NT2/D1 (cell line): ENCODE data around the gene HSD17B1.

Experiments
- DNase-seq: peaks from one replicate; pipeline ENCODE4 v3.0.0-alpha.2; 2011; ENCODE audit warnings: low read depth, low spot score
- H3K27me3 ChIP-seq: 2 replicates; pipeline ENCODE4 v1.6.0; 2011; ENCODE audit warnings: mild to moderate bottlenecking; ENCODE audit not compliant: insufficient read length, insufficient read depth
- H3K36me3 ChIP-seq: 2 replicates; pipeline ENCODE4 v1.6.1; 2011; ENCODE audit warnings: mild to moderate bottlenecking, low read length, mixed read lengths; ENCODE audit not compliant: insufficient read depth, insufficient read length
- H3K4me1 ChIP-seq: 2 replicates; pipeline ENCODE4 v1.5.1; 2011; ENCODE audit not compliant: insufficient read depth, insufficient read length
- H3K4me3 ChIP-seq: 2 replicates; pipeline ENCODE4 v1.5.1; 2011; ENCODE audit warnings: low read depth; ENCODE audit not compliant: insufficient read length
- H3K9ac ChIP-seq: 2 replicates; pipeline ENCODE4 v1.6.0; 2011; ENCODE audit warnings: low read depth; ENCODE audit not compliant: insufficient read length
- H3K9me3 ChIP-seq: 2 replicates; pipeline ENCODE4 v1.5.1; 2011; ENCODE audit warnings: mild to moderate bottlenecking, low read length; ENCODE audit not compliant: insufficient read depth
- SUZ12 ChIP-seq: IDR thresholded peaks from 2 replicates; pipeline ENCODE4 v1.6.1; 2011; ENCODE audit not compliant: insufficient read length, insufficient read depth; ENCODE audit errors: extremely low read depth
- YY1 ChIP-seq: IDR thresholded peaks from 2 replicates; pipeline ENCODE4 v1.6.1; 2011; ENCODE audit not compliant: insufficient read length, insufficient read depth
- ZNF274 ChIP-seq: IDR thresholded peaks from 2 replicates; pipeline ENCODE4 v1.6.1; 2011; ENCODE audit warnings: mild to moderate bottlenecking, low read depth, low read length

The HSD17B1 gene

DNA sequence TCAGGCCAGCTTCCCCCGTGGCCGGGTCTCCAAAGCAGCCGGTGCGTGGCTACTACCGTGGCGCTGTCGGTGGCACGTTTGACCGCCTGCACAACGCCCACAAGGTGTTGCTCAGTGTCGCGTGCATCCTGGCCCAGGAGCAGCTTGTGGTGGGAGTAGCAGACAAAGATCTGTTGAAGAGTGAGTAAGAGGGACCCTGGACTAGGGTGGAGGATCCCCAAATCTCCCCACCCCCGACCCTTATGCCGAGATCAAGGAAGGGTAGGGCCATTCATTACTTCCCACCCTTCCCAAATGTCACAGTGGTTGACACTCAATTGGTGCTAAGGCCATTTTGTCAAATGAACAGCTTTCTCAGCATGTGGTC lies 10.4 kb downstream of the HSD17B1 start:
- no peaks in the 10 kb centered on the region for H3K27me3 ChIP-seq
- peaks cover 46% of the 10 kb centered on the region for H3K36me3 ChIP-seq
- H3K9ac ChIP-seq = peak overlapping the region; percentile 87
- TF ChIP-seq YY1 = no peak
- TF ChIP-seq ZNF274 = no peak
- no peak for TF ChIP-seq SUZ12
- H3K4me1 ChIP-seq = peaks cover 19% of the 10 kb centered on the region
- no peak for DNase-seq
- H3K4me3 ChIP-seq = peak overlapping the region; percentile 93
- H3K9me3 ChIP-seq = no peaks in the 10 kb centered on the region

DNA sequence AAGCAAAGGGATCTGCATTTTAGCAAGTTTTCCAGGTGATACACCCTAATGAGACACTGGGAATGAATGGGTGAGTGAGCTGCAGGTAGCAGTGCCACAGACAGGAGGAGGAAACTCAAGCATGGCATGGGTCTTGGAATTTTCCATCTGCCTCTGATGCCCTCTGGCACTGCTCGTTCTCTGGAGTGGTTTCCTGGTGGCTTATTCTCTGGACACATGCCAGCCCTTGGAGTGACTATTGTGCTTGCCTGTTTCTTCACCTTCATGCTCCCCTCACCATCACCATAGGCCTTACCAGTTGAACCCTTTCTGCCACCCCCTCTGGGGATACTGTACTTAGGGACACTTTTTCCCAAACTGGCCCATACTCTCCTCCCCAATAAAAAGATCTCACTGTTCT lies 10.8 kb downstream of the HSD17B1 start:
- TF ChIP-seq YY1 (no peak), SUZ12 (no peak), ZNF274 (no peak)
- no peak overlapping the region for H3K4me3 ChIP-seq
- no peak for DNase-seq
- peaks cover 50% of the 10 kb centered on the region for H3K36me3 ChIP-seq
- H3K9me3 ChIP-seq = no peaks in the 10 kb centered on the region
- H3K27me3 ChIP-seq = no peaks in the 10 kb centered on the region
- peaks cover 19% of the 10 kb centered on the region for H3K4me1 ChIP-seq
- no peak overlapping the region for H3K9ac ChIP-seq

DNA sequence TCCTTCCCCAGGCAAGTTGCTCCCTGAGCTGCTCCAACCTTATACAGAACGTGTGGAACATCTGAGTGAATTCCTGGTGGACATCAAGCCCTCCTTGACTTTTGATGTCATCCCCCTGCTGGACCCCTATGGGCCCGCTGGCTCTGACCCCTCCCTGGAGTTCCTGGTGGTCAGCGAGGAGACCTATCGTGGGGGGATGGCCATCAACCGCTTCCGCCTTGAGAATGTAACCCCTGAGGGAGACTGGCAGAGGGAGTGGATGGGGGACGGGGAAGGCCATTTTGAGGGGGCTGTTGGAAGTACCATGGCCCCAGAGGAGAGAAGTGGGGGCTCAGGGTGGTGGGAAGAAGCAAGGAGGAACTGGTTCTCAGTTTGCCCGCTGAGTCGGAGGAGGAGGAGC lies 11.2 kb downstream of the HSD17B1 start:
- TF ChIP-seq YY1 = no peak
- TF ChIP-seq ZNF274 = no peak
- TF ChIP-seq SUZ12 = no peak
- Histone ChIP-seq H3K4me3 (no peak overlapping the region), H3K9me3 (no peaks in the 10 kb centered on the region), H3K4me1 (peaks cover 19% of the 10 kb centered on the region), H3K27me3 (no peaks in the 10 kb centered on the region), H3K9ac (no peak overlapping the region), H3K36me3 (peaks cover 55% of the 10 kb centered on the region)
- DNase-seq = no peak

DNA sequence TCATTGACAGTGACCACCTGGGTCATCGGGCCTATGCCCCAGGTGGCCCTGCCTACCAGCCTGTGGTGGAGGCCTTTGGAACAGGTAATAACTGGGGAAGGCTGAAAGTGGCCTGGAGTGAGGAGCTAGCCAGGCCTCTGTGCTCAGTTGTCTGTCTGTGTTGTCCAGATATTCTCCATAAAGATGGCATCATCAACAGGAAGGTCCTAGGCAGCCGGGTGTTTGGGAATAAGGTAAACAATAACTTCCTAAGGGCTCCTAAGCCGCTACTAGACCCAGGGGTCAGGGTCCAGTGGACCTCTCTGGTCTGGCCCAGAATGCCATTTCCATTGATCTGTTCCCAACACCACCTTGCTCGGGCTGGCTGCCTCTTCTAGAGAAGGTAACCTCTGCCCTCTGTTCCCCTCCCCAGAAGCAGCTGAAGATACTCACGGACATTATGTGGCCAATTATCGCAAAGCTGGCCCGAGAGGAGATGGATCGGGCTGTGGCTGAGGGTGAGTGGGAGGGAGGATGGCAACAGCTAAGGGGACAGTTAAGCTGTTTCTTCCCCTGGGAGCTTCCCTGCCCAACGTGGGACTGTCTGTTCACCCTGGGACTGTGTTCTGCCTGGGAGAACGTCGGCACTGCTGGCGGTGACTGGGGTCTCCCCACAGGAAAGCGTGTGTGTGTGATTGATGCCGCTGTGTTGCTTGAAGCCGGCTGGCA lies 12.2 kb downstream of the HSD17B1 start:
- Histone ChIP-seq H3K36me3 (peaks cover 65% of the 10 kb centered on the region), H3K4me3 (no peak overlapping the region), H3K4me1 (peaks cover 19% of the 10 kb centered on the region), H3K9ac (no peak overlapping the region), H3K27me3 (no peaks in the 10 kb centered on the region), H3K9me3 (no peaks in the 10 kb centered on the region)
- no peak for DNase-seq
- TF ChIP-seq SUZ12 = no peak
- no peak for TF ChIP-seq ZNF274
- no peak for TF ChIP-seq YY1

DNA sequence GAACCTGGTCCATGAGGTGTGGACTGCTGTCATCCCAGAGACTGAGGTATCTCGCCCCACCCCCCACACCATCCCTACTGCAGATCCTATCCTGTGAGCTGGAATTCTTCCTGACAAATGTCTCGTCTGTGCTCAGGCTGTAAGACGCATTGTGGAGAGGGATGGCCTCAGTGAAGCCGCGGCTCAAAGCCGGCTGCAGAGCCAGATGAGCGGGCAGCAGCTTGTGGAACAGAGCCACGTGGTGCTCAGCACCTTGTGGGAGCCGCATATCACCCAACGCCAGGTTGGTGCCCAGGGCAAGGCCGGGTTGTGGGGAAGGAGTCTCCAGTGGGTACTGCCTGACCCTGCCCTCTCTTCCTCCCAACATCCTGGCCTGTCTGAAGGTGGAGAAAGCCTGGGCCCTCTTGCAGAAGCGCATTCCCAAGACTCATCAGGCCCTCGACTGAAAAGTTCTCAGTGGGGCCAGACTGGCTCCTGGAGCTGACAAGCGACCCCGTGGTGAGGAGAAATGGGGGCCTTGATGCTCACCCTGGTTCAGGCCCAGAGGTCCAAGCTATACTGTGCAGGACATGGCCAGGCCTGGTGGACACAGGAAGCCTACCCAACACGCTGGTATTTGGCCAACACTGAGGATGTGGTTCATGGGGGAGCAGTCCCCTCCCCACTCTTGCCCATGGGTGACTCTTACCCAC lies 12.9 kb downstream of the HSD17B1 start:
- no peak for TF ChIP-seq YY1
- TF ChIP-seq ZNF274 = no peak
- TF ChIP-seq SUZ12 = no peak
- no peak for DNase-seq
- no peaks in the 10 kb centered on the region for H3K27me3 ChIP-seq
- peak overlapping the region; percentile 88 for H3K9ac ChIP-seq
- H3K4me3 ChIP-seq = no peak overlapping the region
- no peaks in the 10 kb centered on the region for H3K9me3 ChIP-seq
- peaks cover 72% of the 10 kb centered on the region for H3K36me3 ChIP-seq
- peaks cover 19% of the 10 kb centered on the region for H3K4me1 ChIP-seq

DNA sequence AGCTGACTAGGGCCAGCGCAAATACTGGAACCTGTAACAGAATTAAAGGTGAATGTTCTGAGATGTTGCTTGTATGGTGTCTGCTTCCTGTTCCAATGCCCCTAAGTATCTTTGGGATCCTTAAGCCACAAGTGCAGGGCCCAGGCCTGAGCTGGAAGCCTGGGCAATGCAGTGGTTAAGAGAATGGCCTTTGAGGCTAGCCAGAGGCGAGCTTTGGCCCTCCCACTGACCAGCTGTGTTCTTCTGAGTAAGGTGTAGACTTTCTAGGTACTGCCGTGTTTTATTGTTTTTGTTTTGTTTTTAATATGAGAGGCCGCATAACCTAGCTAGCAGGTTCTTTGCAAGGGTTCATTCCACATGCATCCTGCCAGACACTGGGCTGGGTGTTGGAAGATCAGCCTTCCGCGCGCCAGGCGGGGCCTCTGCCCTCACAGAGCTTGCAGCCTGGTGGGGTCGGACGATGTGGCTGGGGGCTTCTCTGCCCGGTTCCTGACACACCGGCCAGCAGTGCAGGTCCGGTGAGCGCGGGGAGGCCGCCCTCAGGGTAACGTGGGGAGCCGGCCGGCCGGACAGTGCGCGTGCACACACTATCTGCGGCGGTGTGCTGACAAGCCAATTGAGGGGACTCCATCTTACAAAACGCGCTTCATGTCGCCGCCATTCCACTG lies 13.6 kb downstream of the HSD17B1 start:
- TF ChIP-seq YY1 = peak; percentile 28
- TF ChIP-seq SUZ12 = no peak
- peak overlapping the region; percentile 91 for H3K4me3 ChIP-seq
- H3K9ac ChIP-seq = peak overlapping the region; percentile 88
- no peak for DNase-seq
- H3K9me3 ChIP-seq = no peaks in the 10 kb centered on the region
- H3K4me1 ChIP-seq = peaks cover 19% of the 10 kb centered on the region
- H3K27me3 ChIP-seq = no peaks in the 10 kb centered on the region
- H3K36me3 ChIP-seq = peaks cover 78% of the 10 kb centered on the region
